Natural killer cell (primary cell): Measurements from ENCODE around the gene GAREM1. TPM values are rescaled to one million over a fixed set of nuclear protein-coding genes. Genes with fewer than 3 reads are reported as not detected.

Experiments used
- ATAC-seq, 3 donors: fragments of 150-1000 bp in 2 of 3; fragments of 200-7000 bp in 1 of 3; cut with Tn5 transposase; 1 replicate in 1 of 3; 2 replicates in 2 of 3; pipeline ENCODE4 v1.10.0; 2021; ENCODE audit warnings: mild to moderate bottlenecking in 2 of 3, moderate library complexity in 2 of 3
- DNase-seq, 2 donors: peaks; one replicate each; pipeline versions ENCODE4 v3.0.0 to v3.0.0-alpha.2; 2013 to 2021; ENCODE audit warnings: mixed read lengths in 1 of 2
- H3K27ac ChIP-seq: one replicate; pipeline ENCODE4 v1.5.1; 2013; ENCODE audit warnings: mild to moderate bottlenecking, low read length
- H3K27me3 ChIP-seq: one replicate; pipeline ENCODE4 v1.6.1; 2013; ENCODE audit warnings: low read length; ENCODE audit not compliant: control insufficient read depth, insufficient read depth
- H3K36me3 ChIP-seq: one replicate; pipeline ENCODE4 v1.6.1; 2013; ENCODE audit warnings: low read length; ENCODE audit not compliant: control insufficient read depth, insufficient read depth
- H3K4me1 ChIP-seq: one replicate; pipeline ENCODE4 v1.6.1; 2013; ENCODE audit warnings: low read length; ENCODE audit not compliant: control insufficient read depth, insufficient read depth
- H3K4me3 ChIP-seq: one replicate; pipeline ENCODE4 v1.5.1; 2013; ENCODE audit warnings: low read length
- H3K9me3 ChIP-seq: one replicate; pipeline ENCODE4 v1.6.1; 2013; ENCODE audit warnings: low read length; ENCODE audit not compliant: control insufficient read depth, insufficient read depth
- H3K27ac Mint-ChIP-seq, 2 donors: one replicate each; pipeline ENCODE4 v1.8.0; 2022; ENCODE audit warnings: mild to moderate bottlenecking in 2 of 2, mixed read lengths in 2 of 2, moderate library complexity in 1 of 2
- H3K27me3 Mint-ChIP-seq, 2 donors: one replicate each; pipeline ENCODE4 v1.8.0; 2022; ENCODE audit warnings: low read depth in 2 of 2, mixed read lengths in 2 of 2
- H3K36me3 Mint-ChIP-seq: one replicate; pipeline ENCODE4 v1.8.0; 2022; ENCODE audit warnings: mixed read lengths
- H3K4me1 Mint-ChIP-seq, 2 donors: one replicate each; pipeline ENCODE4 v1.8.0; 2022; ENCODE audit warnings: mixed read lengths in 2 of 2
- H3K4me3 Mint-ChIP-seq: one replicate; pipeline ENCODE4 v1.8.0; 2022; ENCODE audit warnings: mild to moderate bottlenecking, moderate library complexity, mixed read lengths
- H3K9me3 Mint-ChIP-seq, 2 donors: one replicate each; pipeline ENCODE4 v1.8.0; 2022; ENCODE audit warnings: mixed read lengths in 2 of 2
- WGBS: methylation state at CpG from one replicate; pipeline ENCODE4 v1.1.7; 2013; ENCODE audit warnings: missing lambda C conversion rate; ENCODE audit not compliant: insufficient coverage; 5-methylcytosine and 5-hydroxymethylcytosine counted together
- intact Hi-C: fragments of 100-400 bp; cut with micrococcal nuclease; formaldehyde crosslinking; loops from one replicate; pipeline ENCODE4 v1.14.2; 2022
- total RNA-seq, 4 donors: library from RNA; stranded (reverse); fragments of 120-200 nt in 1 of 4; gene quantifications; one replicate each; pipeline versions ENCODE4 v1.2.3 to v1.2.4, GENCODE V29; 2013 to 2022
- TF ChIP-seq, protein P1 (sequence below): fragments of 200-600 bp; IDR thresholded peaks from one replicate; pipeline ENCODE4 v1.8.0; 2022; ENCODE audit warnings: antibody characterized with exemption

The GAREM1 gene
- total RNA-seq, 3 donors from 2014 or later (not counting 1 experiment from before 2014, with no cell fraction given), result 0.09 TPM; not detected in 2

DNA sequence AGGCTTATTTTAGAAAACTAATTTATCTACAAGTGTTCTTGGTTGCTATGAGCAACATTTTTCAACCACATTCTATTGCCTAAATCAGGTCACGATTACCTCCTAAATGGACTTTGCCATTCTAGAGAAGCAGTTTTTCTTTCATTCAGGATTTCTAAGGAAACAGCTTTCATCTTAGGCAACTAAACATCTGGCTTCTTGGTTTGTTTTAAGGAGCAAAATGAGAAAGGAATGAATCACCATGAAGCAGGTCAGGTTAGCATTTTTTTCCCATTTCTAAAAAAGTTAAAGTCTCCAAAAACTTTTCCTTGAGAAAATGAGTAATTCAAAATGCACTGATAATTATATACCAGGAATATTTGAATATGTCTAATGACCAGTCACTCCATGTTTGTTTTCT lies 114.8 kb downstream of the GAREM1 start:
- Histone ChIP-seq H3K4me1 (no peaks in the 10 kb centered on the region), H3K9me3 (no peaks in the 10 kb centered on the region), H3K27me3 (no peaks in the 10 kb centered on the region), H3K4me3 (no peak overlapping the region), H3K27ac (no peak overlapping the region), H3K36me3 (no peaks in the 10 kb centered on the region)
- no peak overlapping the region for H3K27ac Mint-ChIP-seq
- H3K4me3 Mint-ChIP-seq, result no peak overlapping the region
- WGBS, result 93% methylated on average over 1 of the region's 1 CpG
- no peaks in the 10 kb centered on the region for H3K36me3 Mint-ChIP-seq
- intact Hi-C loops, result no loop called here
- H3K4me1 Mint-ChIP-seq, result no peaks in the 10 kb centered on the region
- H3K9me3 Mint-ChIP-seq, result no peaks in the 10 kb centered on the region
- TF ChIP-seq, protein P1, sequence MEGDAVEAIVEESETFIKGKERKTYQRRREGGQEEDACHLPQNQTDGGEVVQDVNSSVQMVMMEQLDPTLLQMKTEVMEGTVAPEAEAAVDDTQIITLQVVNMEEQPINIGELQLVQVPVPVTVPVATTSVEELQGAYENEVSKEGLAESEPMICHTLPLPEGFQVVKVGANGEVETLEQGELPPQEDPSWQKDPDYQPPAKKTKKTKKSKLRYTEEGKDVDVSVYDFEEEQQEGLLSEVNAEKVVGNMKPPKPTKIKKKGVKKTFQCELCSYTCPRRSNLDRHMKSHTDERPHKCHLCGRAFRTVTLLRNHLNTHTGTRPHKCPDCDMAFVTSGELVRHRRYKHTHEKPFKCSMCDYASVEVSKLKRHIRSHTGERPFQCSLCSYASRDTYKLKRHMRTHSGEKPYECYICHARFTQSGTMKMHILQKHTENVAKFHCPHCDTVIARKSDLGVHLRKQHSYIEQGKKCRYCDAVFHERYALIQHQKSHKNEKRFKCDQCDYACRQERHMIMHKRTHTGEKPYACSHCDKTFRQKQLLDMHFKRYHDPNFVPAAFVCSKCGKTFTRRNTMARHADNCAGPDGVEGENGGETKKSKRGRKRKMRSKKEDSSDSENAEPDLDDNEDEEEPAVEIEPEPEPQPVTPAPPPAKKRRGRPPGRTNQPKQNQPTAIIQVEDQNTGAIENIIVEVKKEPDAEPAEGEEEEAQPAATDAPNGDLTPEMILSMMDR, result no peak
- ATAC-seq (no peak), DNase-seq (no peak)
- H3K27me3 Mint-ChIP-seq, result peaks cover 14 to 17% of the 10 kb centered on the region in 2 donors

DNA sequence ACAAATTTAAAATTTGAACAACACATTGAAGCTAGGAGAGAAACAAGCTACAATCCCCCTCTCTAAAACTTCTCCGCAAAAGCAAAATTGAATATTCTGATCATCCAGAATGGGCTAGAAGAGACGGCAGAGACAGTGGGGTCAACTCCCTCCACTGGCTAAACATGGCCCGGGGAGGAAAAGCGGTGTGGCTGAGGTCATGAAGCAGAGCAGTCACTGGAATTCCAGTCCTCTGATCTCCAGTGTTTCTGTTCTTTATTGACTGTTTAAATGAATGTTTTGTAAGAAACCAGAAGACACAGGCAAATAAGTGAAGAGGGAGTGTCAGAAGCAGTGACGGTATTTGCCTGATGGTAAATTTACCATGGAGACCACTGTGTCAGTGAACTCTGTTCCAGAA lies 116.2 kb downstream of the GAREM1 start:
- Histone ChIP-seq H3K36me3 (no peaks in the 10 kb centered on the region), H3K27ac (no peak overlapping the region), H3K9me3 (no peaks in the 10 kb centered on the region), H3K4me3 (no peak overlapping the region), H3K27me3 (no peaks in the 10 kb centered on the region), H3K4me1 (no peaks in the 10 kb centered on the region)
- peaks cover 14 to 17% of the 10 kb centered on the region in 2 donors for H3K27me3 Mint-ChIP-seq
- no peaks in the 10 kb centered on the region for H3K36me3 Mint-ChIP-seq
- H3K4me3 Mint-ChIP-seq, result no peak overlapping the region
- H3K4me1 Mint-ChIP-seq, result no peaks in the 10 kb centered on the region
- intact Hi-C loops, result no loop called here
- H3K9me3 Mint-ChIP-seq, result no peaks in the 10 kb centered on the region
- ATAC-seq (no peak), DNase-seq (no peak)
- H3K27ac Mint-ChIP-seq, result no peak overlapping the region
- 100% methylated on average over 5 of the region's 5 CpGs for WGBS
- TF ChIP-seq, protein P1, result no peak

DNA sequence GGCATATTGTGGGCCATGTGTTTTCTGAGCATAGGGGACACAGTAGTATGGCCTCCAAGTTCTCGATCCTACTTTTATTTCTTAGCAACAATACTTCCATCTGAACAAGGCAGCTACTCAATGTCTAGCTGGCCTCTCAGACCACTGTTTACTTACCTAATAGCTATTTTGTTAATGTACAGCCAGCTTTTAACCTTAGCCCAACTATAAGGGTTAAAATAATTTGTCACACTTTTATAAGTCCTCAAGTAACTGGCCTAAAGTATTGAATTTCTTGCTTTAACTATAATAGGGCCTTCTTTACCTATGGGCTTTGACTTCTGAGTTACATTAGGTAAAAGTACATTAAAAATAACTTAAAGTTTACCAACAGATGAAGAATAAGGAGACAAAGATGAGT lies 117.4 kb downstream of the GAREM1 start:
- no peaks in the 10 kb centered on the region for H3K36me3 ChIP-seq
- TF ChIP-seq, protein P1, result no peak
- no peaks in the 10 kb centered on the region for H3K9me3 Mint-ChIP-seq
- no peak overlapping the region for H3K4me3 ChIP-seq
- WGBS, result 94% methylated on average over 1 of the region's 1 CpG
- H3K36me3 Mint-ChIP-seq, result no peaks in the 10 kb centered on the region
- no peaks in the 10 kb centered on the region for H3K9me3 ChIP-seq
- no peak overlapping the region for H3K27ac Mint-ChIP-seq
- H3K27me3 ChIP-seq, result no peaks in the 10 kb centered on the region
- H3K4me1 ChIP-seq, result no peaks in the 10 kb centered on the region
- no peak overlapping the region for H3K4me3 Mint-ChIP-seq
- no peak for DNase-seq
- no peak overlapping the region for H3K27ac ChIP-seq
- no peak for ATAC-seq
- no peaks in the 10 kb centered on the region for H3K4me1 Mint-ChIP-seq
- intact Hi-C loops, result no loop called here
- H3K27me3 Mint-ChIP-seq, result peaks cover 14 to 17% of the 10 kb centered on the region in 2 donors

DNA sequence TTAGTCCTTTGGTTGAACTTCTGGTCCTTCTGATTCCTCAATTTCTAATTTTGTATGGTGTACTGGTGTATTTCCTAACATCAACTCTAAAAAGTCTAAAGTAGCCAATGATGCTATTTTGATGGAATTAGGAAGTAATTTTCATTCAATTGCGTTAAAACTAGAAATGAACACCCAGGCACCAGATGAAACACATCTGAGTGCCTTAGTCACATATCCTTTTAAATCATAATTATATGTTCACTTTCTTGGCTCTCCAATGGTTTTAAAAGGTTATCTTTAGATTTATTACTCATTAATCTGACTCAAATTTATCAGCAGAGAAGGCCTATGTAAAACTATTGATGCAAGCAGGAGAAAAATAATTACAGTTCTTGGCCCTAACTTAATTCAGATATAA lies 119.7 kb downstream of the GAREM1 start:
- no peaks in the 10 kb centered on the region for H3K4me1 Mint-ChIP-seq
- Histone ChIP-seq H3K36me3 (no peaks in the 10 kb centered on the region), H3K4me3 (no peak overlapping the region), H3K27me3 (no peaks in the 10 kb centered on the region), H3K27ac (no peak overlapping the region), H3K9me3 (no peaks in the 10 kb centered on the region), H3K4me1 (no peaks in the 10 kb centered on the region)
- WGBS, result no CpG with 5 or more reads among the region's 1 CpG
- no peaks in the 10 kb centered on the region for H3K9me3 Mint-ChIP-seq
- no peaks in the 10 kb centered on the region for H3K36me3 Mint-ChIP-seq
- TF ChIP-seq, protein P1, result no peak
- peaks cover 11 to 17% of the 10 kb centered on the region in 2 donors for H3K27me3 Mint-ChIP-seq
- DNase-seq, result no peak
- no peak for ATAC-seq
- H3K4me3 Mint-ChIP-seq, result no peak overlapping the region
- no peak overlapping the region for H3K27ac Mint-ChIP-seq
- intact Hi-C loops, result no loop called here
